Left colon (tissue), 2 donors: ENCODE data around the gene GLT8D2. TPM values are rescaled to one million over a fixed set of nuclear protein-coding genes. Genes with fewer than 3 reads are reported as not detected.
"Not testable (repeated sequence)": the region's sequence is repeated elsewhere in the genome, so short reads cannot be mapped to it uniquely, and the experiment has no call there.

ENCODE experiments used
- ATAC-seq: fragments of 200-7000 bp; cut with Tn5 transposase; one replicate; pipeline ENCODE4 v1.9.1; 2020; ENCODE audit warnings: mild to moderate bottlenecking, moderate library complexity
- DNase-seq, 2 donors: peaks; one replicate each; pipeline ENCODE4 v3.0.0-alpha.2; 2020
- intact Hi-C, 2 donors: fragments of 100-400 bp; cut with DNase I in 1 of 2; cut with micrococcal nuclease in 1 of 2; formaldehyde crosslinking; loops; one replicate each; pipeline versions ENCODE4 v1.11.2 to v1.14.0; 2022; cut with DNase I, micrococcal nuclease
- total RNA-seq, 2 donors: library from RNA; stranded (reverse); fragmentation: NEBNext Ultra II Directional; extraction: Animal tissue kit (Norgen Biotek cat#: 25700); gene quantifications; one replicate each; pipeline ENCODE4 v1.2.1, GENCODE V29; 2021
- donor health status: DM: no; HTN: no; CAD: no.
- donor health status: DM: yes; HTN: yes; CAD: no.

Gene GLT8D2
- total RNA-seq, 2 donors from 2014 or later, result 1.9 to 5.0 TPM

- DNase-seq, result peak; percentile 56 to 79
- intact Hi-C loops, result no loop called here
- ATAC-seq, result peak; percentile 90
Measured at GRCh38 chr12:104055686-104056388, 5.8 kb upstream of the GLT8D2 start.

DNA sequence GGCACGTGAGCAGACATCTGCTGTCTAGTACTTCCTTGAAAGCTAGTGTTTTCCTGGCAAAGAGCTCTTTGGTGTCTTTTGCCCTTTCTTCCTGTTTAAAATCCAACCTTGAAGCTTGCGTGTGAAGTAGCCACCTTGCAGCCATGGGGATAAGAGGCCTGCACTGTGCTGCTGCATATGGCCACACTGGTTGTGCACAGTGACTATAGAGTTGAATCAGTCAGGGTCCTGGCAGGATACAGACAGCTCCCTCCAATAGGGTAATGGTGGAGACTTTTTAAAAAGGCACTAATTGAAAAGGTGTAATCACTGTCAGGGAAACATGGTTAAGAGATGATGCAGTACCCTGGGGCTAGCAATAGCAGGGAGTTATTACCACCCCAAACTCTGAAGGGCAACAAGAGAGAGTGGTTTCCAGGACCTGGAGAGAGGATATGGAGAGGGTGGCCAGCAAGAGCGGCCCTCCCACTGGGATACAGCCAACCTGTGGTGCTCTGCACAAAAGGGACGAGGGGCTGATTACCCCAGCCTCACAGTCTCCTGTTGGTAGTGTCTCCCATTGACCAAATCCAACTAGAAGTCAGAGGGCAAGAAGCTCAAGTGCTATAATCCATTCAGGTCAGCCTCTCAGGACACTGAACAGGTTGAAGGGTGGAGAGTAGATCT lies 4.8 kb upstream of the GLT8D2 start:
- intact Hi-C loops, result no loop called here
- DNase-seq (no peak), ATAC-seq (no peak)

DNA sequence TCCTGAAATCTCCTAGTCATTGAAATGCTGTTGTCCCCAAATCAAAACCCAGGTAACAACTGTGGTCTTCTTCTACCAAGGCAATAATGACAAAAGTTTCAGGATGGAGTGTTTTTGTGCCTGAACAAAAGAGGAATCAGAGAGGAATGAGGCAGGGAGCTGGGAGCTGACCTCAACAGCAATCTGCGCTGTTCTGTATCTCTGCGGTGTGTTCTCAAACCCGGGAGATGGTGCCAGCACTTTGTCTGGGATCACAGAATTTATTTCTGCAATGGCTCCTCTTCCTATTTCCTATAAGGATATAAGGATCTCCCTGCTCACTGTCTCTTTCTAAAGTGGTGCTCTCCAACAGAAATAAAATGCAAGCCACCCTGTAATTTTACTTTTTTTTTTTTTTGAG lies 449 bp upstream of the GLT8D2 start:
- DNase-seq (no peak), ATAC-seq (no peak)
- intact Hi-C loops, result no loop called here

DNA sequence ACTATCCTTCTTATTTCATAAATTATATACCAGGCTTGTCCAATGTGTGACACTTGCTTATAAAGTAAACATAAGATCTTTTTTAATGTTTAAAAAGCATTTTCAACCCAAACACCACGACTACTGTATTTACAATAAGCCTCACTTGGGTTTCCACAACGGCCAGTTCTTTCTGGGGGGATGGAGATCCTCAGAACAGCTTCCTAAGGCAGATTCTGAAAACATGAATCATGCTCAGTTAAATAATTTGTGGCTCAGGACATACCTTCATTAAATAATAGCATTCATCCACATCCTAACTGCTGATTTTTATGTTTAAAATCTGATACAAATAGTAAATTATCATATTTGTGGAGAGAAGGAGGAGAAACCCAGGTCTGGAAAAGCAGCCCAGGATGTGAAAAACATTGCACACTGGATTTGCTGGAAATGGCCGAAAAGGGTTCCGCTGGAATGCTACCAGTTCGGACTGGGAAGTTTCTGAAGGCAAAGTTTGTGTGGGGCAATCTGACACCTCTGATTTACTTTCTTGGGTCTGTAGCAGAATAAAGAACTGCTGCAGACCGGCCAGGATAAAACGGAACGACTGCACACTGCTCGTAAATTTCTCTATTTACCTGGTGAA lies 597 bp downstream of the GLT8D2 start:
- ATAC-seq, result no peak
- intact Hi-C loops, result no loop called here

GRCh38 chr12:104048811-104049210 lies 1.2 kb downstream of the GLT8D2 start:
- DNase-seq (no peak), ATAC-seq (no peak)
- intact Hi-C loops, result no loop called here

More for the DNA sequence above, 597 bp downstream of the GLT8D2 start:
- DNase-seq, result no peak

DNA sequence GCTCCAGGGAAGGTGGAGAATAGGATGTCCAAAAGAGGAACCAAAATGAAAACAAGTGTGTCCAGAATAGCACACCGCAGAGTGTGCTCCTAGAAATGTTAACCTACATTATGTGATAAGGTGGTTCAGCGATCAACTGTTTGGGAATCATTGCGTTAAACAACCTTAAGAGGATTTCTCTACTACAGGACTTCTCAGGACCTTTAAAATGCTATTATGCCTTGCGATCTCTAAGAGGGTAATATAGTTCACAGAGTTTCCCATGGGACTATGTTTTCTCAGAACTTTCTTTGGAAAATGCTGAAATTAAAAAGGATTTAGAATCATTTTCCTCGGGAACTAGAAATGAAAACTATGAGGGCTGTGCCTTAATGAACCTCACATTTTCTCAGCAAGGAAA lies 1.8 kb downstream of the GLT8D2 start:
- no peak for ATAC-seq
- intact Hi-C loops, result no loop called here
- no peak for DNase-seq

- intact Hi-C loops, result no loop called here
- DNase-seq (no peak), ATAC-seq (no peak)
Measured at GRCh38 chr12:104046306-104046705, 3.7 kb downstream of the GLT8D2 start.

DNA sequence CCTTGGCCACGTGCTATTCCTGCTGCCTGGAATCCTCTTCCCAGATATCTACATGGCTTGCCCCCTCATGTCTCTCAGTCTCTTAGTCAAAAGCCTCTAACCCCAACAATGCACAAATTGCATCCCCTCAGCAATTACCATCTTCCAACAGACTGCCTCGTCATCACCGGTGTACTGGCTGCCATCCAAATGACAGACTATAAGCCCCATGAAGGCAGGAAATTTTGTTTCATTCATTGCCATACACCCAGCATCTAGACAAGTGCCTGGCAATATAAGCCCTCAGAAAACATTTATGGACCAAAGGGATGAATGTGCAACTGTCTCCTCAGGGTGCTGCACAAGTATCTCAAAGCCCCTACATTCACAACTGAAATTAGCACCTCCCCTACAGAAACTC lies 5.8 kb downstream of the GLT8D2 start:
- ATAC-seq, result no peak
- intact Hi-C loops, result no loop called here
- DNase-seq, result no peak

GRCh38 chr12:104042580-104042979 lies 7.4 kb downstream of the GLT8D2 start:
- intact Hi-C loops, result no loop called here
- DNase-seq (no peak), ATAC-seq (no peak)

DNA sequence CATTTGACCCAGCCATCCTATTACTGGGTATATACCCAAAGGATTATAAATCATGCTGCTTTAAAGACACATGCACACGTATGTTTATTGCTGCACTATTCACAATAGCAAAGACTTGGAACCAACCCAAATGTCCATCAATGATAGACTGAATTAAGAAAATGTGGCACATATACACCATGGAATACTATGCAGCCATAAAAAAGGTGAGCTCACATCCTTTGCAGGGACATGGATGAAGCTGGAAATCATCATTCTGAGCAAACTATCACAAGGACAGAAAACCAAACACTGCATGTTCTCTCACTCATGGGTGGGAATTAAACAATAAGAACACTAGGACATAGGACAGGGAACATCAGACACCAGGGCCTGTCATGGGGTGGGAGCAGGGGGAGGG lies 10.2 kb downstream of the GLT8D2 start:
- DNase-seq, ATAC-seq, intact Hi-C loops: not testable (repeated sequence)

- DNase-seq, ATAC-seq, intact Hi-C loops: not testable (repeated sequence)
Measured at GRCh38 chr12:104036143-104036542, 13.8 kb downstream of the GLT8D2 start.

GRCh38 chr12:104030596-104030995 lies 19.4 kb downstream of the GLT8D2 start:
- DNase-seq, intact Hi-C loops: not testable (repeated sequence)
- peak; percentile 42 for ATAC-seq

- DNase-seq (no peak), ATAC-seq (no peak)
- intact Hi-C loops, result no loop called here
Measured at GRCh38 chr12:104026841-104027599, 23.0 kb downstream of the GLT8D2 start.

DNA sequence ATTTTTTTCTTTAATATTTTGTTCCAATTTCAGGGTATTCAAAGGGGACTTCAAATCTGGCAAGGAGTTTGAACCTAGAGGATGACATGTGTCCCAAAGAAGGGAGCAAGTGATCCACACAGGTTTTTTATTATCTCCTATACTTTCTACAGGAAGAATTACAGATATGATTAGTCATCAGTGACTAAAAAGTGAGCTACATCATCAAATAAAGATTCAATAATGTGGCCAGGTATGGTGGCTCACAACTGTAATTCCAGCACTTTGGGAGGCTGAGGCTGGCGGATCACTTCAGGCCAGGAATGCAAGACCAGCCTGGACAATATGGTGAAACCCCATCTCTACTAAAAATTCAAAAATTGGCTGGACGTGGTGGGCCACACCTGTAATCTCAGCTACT lies 24.2 kb downstream of the GLT8D2 start:
- intact Hi-C loops, result no loop called here
- ATAC-seq, result no peak
- DNase-seq, result no peak

GRCh38 chr12:104024348-104024747 lies 25.6 kb downstream of the GLT8D2 start:
- intact Hi-C loops, result no loop called here
- ATAC-seq (no peak), DNase-seq (no peak)

DNA sequence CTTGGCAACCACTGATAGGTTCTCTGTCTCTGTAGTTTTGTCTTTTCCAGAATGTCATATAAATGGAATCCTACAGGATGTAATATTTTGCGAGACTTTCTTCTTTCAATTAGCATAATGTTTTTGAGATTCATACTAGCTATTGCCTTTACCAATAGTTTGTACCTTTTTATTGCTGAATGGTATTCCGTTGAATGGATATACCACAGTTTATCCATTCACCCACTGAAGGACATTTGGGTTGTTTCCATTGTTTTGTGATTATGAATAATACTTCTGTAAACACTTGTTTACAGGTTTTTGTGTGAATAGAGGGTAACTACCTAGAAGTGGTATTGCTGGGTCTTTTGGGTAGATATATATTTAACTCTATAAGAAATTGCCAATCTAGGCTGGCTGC lies 26.3 kb downstream of the GLT8D2 start:
- intact Hi-C loops, result no loop called here
- ATAC-seq (no peak), DNase-seq (no peak)

- DNase-seq, result no peak
- intact Hi-C loops, result no loop called here
- no peak for ATAC-seq
Measured at GRCh38 chr12:104022786-104023185, 27.2 kb downstream of the GLT8D2 start.

- ATAC-seq, intact Hi-C loops, DNase-seq: not testable (repeated sequence)
Measured at GRCh38 chr12:104021862-104022261, 28.1 kb downstream of the GLT8D2 start.

DNA sequence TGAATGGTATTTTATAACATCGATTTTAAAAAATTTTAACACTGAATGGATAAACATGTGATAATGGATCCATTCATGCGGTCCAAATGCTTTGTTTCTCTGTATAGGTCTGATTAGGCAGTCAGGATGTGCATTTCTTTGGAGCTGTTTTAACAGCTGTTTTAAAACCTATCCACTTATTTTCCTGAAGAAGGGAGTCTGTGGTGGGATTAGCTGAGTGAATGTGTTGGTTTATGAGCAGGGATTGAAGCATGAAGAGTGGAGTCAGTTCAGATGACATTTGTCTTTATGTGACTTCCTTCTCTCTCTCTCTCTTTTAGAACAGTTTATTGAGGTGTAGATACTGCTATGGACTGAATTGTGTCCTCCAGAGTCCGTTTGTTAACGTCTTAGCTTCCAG lies 37.7 kb downstream of the GLT8D2 start:
- ATAC-seq, result no peak
- intact Hi-C loops, result no loop called here

More for the DNA sequence above, 37.7 kb downstream of the GLT8D2 start:
- DNase-seq, result no peak
